ENCODE data around the gene GRIN3A. TPM values are rescaled to one million over a fixed set of nuclear protein-coding genes. Genes with fewer than 3 reads are reported as not detected.
"Not testable (repeated sequence)": the region's sequence is repeated elsewhere in the genome, so short reads cannot be mapped to it uniquely, and the experiment has no call there.

GRIN3A gene
- total RNA-seq, 3 donors from 2014 or later = 0.98 to 1.2 (median 1.0) TPM

GRCh38 chr9:101594796-101595195 lies 143.7 kb downstream of the GRIN3A start, which contains the start of gene PPP3R2:
Gene PPP3R2 (minus strand): TSS chr9:101594969. CDS start chr9:101594921, 48 bp downstream.
- intact Hi-C loops (cut with DNase I, micrococcal nuclease) = no loop called here

GRCh38 chr9:101593345-101593744 lies 145.1 kb downstream of the GRIN3A start:
- no peak for DNase-seq
- Histone ChIP-seq H3K9me3 (no peaks in the 10 kb centered on the region), H3K4me3 (no peak overlapping the region), H3K4me1 (ENCODE audit: low read depth) (no peaks in the 10 kb centered on the region), H3K36me3 (ENCODE audit: low read depth) (no peaks in the 10 kb centered on the region)
- no peak for ATAC-seq
- no peak for TF ChIP-seq CTCF (IDR thresholded peaks at IDR 0.05)
- intact Hi-C loops (cut with DNase I, micrococcal nuclease) = no loop called here

More at GRCh38 chr9:101594796-101595195, 143.7 kb downstream of the GRIN3A start, which contains the start of gene PPP3R2:
- DNase-seq (no peak), ATAC-seq (no peak)
- no peaks in the 10 kb centered on the region for H3K4me1 ChIP-seq (ENCODE audit: low read depth)
- H3K36me3 ChIP-seq (ENCODE audit: low read depth) = no peaks in the 10 kb centered on the region
- H3K4me3 ChIP-seq = no peak within 1 kb of the TSS
- H3K9me3 ChIP-seq = no peaks in the 10 kb centered on the region
- TF ChIP-seq CTCF (IDR thresholded peaks at IDR 0.05) = no peak

GRCh38 chr9:101592788-101593187 lies 145.7 kb downstream of the GRIN3A start:
- DNase-seq = no peak
- Histone ChIP-seq H3K9me3 (no peaks in the 10 kb centered on the region), H3K4me1 (ENCODE audit: low read depth) (no peaks in the 10 kb centered on the region), H3K36me3 (ENCODE audit: low read depth) (no peaks in the 10 kb centered on the region), H3K4me3 (no peak overlapping the region)
- TF ChIP-seq CTCF (IDR thresholded peaks at IDR 0.05) = no peak
- ATAC-seq = no peak
- intact Hi-C loops (cut with DNase I, micrococcal nuclease) = no loop called here

GRCh38 chr9:101591787-101592446 lies 146.5 kb downstream of the GRIN3A start:
- Histone ChIP-seq H3K4me3 (no peak overlapping the region), H3K9me3 (no peaks in the 10 kb centered on the region), H3K4me1 (ENCODE audit: low read depth) (no peaks in the 10 kb centered on the region), H3K36me3 (ENCODE audit: low read depth) (no peaks in the 10 kb centered on the region)
- intact Hi-C loops (cut with DNase I, micrococcal nuclease) = no loop called here
- TF ChIP-seq CTCF (IDR thresholded peaks at IDR 0.05) = no peak
- DNase-seq (no peak), ATAC-seq (no peak)

GRCh38 chr9:101590901-101591300 lies 147.5 kb downstream of the GRIN3A start:
- ATAC-seq = no peak
- no peaks in the 10 kb centered on the region for H3K4me1 ChIP-seq (ENCODE audit: low read depth)
- intact Hi-C loops (cut with DNase I, micrococcal nuclease) = no loop called here
- no peaks in the 10 kb centered on the region for H3K36me3 ChIP-seq (ENCODE audit: low read depth)
- H3K4me3 ChIP-seq = no peak overlapping the region
- no peaks in the 10 kb centered on the region for H3K9me3 ChIP-seq
- no peak for TF ChIP-seq CTCF (IDR thresholded peaks at IDR 0.05)
- DNase-seq = no peak

GRCh38 chr9:101590074-101590473 lies 148.4 kb downstream of the GRIN3A start:
- ATAC-seq; DNase-seq; intact Hi-C loops (cut with DNase I, micrococcal nuclease); H3K4me3 ChIP-seq; H3K4me1 ChIP-seq (ENCODE audit: low read depth); H3K9me3 ChIP-seq; H3K36me3 ChIP-seq (ENCODE audit: low read depth): not testable (repeated sequence)
